ENCODE results near the gene THSD4.
"Not testable (repeated sequence)": the region's sequence is repeated elsewhere in the genome, so short reads cannot be mapped to it uniquely, and the experiment has no call there.

The THSD4 gene

GRCh38 chr15:71319424-71319823, 204.2 kb downstream of the THSD4 start:
- not testable (repeated sequence) for DNase-seq (ENCODE audit: low read depth in 1 of 2, low spot score in 1 of 2)

GRCh38 chr15:71319935-71320334, 204.7 kb downstream of the THSD4 start:
- no peak for DNase-seq (ENCODE audit: low read depth in 1 of 2, low spot score in 1 of 2)

GRCh38 chr15:71323082-71323481, 207.8 kb downstream of the THSD4 start:
- no peak for DNase-seq (ENCODE audit: low read depth in 1 of 2, low spot score in 1 of 2)

- no peak for DNase-seq (ENCODE audit: low read depth in 1 of 2, low spot score in 1 of 2)
Measured at GRCh38 chr15:71323584-71323983, 208.3 kb downstream of the THSD4 start.

- no peak for DNase-seq (ENCODE audit: low read depth in 1 of 2, low spot score in 1 of 2)
Measured at GRCh38 chr15:71325481-71325880, 210.2 kb downstream of the THSD4 start.

- no peak for DNase-seq (ENCODE audit: low read depth in 1 of 2, low spot score in 1 of 2)
Measured at GRCh38 chr15:71328453-71328852, 213.2 kb downstream of the THSD4 start.

GRCh38 chr15:71329041-71329440, 213.8 kb downstream of the THSD4 start:
- no peak for DNase-seq (ENCODE audit: low read depth in 1 of 2, low spot score in 1 of 2)

- no peak for DNase-seq (ENCODE audit: low read depth in 1 of 2, low spot score in 1 of 2)
Measured at GRCh38 chr15:71329497-71330260, 214.4 kb downstream of the THSD4 start.

GRCh38 chr15:71330638-71331162, 215.4 kb downstream of the THSD4 start:
- DNase-seq (ENCODE audit: low read depth in 1 of 2, low spot score in 1 of 2) = no peak

- no peak for DNase-seq (ENCODE audit: low read depth in 1 of 2, low spot score in 1 of 2)
Measured at GRCh38 chr15:71331173-71331572, 215.9 kb downstream of the THSD4 start.

GRCh38 chr15:71332431-71333004, 217.2 kb downstream of the THSD4 start:
- DNase-seq (ENCODE audit: low read depth in 1 of 2, low spot score in 1 of 2) = no peak

GRCh38 chr15:71333136-71333700, 217.9 kb downstream of the THSD4 start:
- no peak for DNase-seq (ENCODE audit: low read depth in 1 of 2, low spot score in 1 of 2)

- no peak for DNase-seq (ENCODE audit: low read depth in 1 of 2, low spot score in 1 of 2)
Measured at GRCh38 chr15:71333839-71334238, 218.6 kb downstream of the THSD4 start.

- no peak for DNase-seq (ENCODE audit: low read depth in 1 of 2, low spot score in 1 of 2)
Measured at GRCh38 chr15:71334434-71334833, 219.2 kb downstream of the THSD4 start.

- DNase-seq (ENCODE audit: low read depth in 1 of 2, low spot score in 1 of 2) = no peak
Measured at GRCh38 chr15:71334873-71335272, 219.6 kb downstream of the THSD4 start.

- no peak for DNase-seq (ENCODE audit: low read depth in 1 of 2, low spot score in 1 of 2)
Measured at GRCh38 chr15:71335591-71335990, 220.3 kb downstream of the THSD4 start.

- no peak for DNase-seq (ENCODE audit: low read depth in 1 of 2, low spot score in 1 of 2)
Measured at GRCh38 chr15:71336671-71337070, 221.4 kb downstream of the THSD4 start.

- no peak for DNase-seq (ENCODE audit: low read depth in 1 of 2, low spot score in 1 of 2)
Measured at GRCh38 chr15:71337197-71337845, 222.1 kb downstream of the THSD4 start.

- no peak for DNase-seq (ENCODE audit: low read depth in 1 of 2, low spot score in 1 of 2)
Measured at GRCh38 chr15:71338265-71338664, 223.0 kb downstream of the THSD4 start.

- DNase-seq (ENCODE audit: low read depth in 1 of 2, low spot score in 1 of 2) = no peak
Measured at GRCh38 chr15:71338827-71339542, 223.7 kb downstream of the THSD4 start.

Data from activated CD4-positive, alpha-beta T cell treated with anti-CD3 and anti-CD28 coated beads, Interleukin-2, amount 50 U/mL, for 24 hours (primary cell).